Duodenal mucosa (tissue), 2 donors: ENCODE data around the gene RGPD5.
"Not testable (repeated sequence)": the region's sequence is repeated elsewhere in the genome, so short reads cannot be mapped to it uniquely, and the experiment has no call there.

Source experiments
- H3K27ac ChIP-seq: one replicate; pipeline ENCODE4 v1.7.0; 2013; ENCODE audit warnings: low read depth, low read length
- H3K27me3 ChIP-seq, 2 donors: one replicate each; pipeline ENCODE4 v1.7.0; 2013; ENCODE audit warnings: low read length in 2 of 2, control low read depth in 1 of 2; ENCODE audit not compliant: insufficient read depth in 2 of 2, control insufficient read depth in 1 of 2
- H3K36me3 ChIP-seq, 2 donors: one replicate each; pipeline ENCODE4 v1.7.0; 2013; ENCODE audit warnings: low read length in 2 of 2, control low read depth in 1 of 2; ENCODE audit not compliant: insufficient read depth in 2 of 2, control insufficient read depth in 1 of 2
- H3K4me1 ChIP-seq, 2 donors: one replicate each; pipeline ENCODE4 v1.7.0; 2013; ENCODE audit warnings: low read length in 2 of 2, control low read depth in 1 of 2; ENCODE audit not compliant: insufficient read depth in 2 of 2, control insufficient read depth in 1 of 2
- H3K4me3 ChIP-seq, 2 donors: one replicate each; pipeline ENCODE4 v1.7.0; 2013; ENCODE audit warnings: low read length in 2 of 2, low read depth in 1 of 2
- H3K9ac ChIP-seq, 2 donors: one replicate each; pipeline ENCODE4 v1.7.0; 2013; ENCODE audit warnings: low read length in 2 of 2, low read depth in 1 of 2
- H3K9me3 ChIP-seq, 2 donors: one replicate each; pipeline ENCODE4 v1.7.0; 2013; ENCODE audit warnings: low read length in 2 of 2, control low read depth in 1 of 2; ENCODE audit not compliant: control insufficient read depth in 1 of 2

Gene RGPD5

DNA sequence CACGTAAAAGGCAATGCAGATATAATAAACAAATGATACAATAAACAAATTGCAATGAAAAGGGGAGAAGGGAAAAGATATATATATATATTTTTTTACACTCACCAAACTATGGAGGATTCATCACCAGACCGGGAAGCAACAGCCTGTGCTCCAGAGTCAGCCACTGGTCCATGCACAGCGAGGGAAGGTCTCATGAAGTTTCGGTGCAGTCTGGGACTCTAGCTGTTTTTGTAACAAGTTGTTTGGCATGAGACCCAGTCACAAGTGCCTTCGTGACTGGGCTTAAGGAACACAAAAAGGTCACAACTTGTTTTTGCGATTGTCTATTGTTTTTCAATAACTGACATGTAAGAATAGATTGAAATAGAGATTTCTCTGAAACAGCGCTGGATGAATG is 99.6 kb downstream of the RGPD5 start:
- not testable (repeated sequence) for H3K9me3 ChIP-seq, H3K4me3 ChIP-seq, H3K27ac ChIP-seq, H3K36me3 ChIP-seq, H3K9ac ChIP-seq, H3K27me3 ChIP-seq, H3K4me1 ChIP-seq

DNA sequence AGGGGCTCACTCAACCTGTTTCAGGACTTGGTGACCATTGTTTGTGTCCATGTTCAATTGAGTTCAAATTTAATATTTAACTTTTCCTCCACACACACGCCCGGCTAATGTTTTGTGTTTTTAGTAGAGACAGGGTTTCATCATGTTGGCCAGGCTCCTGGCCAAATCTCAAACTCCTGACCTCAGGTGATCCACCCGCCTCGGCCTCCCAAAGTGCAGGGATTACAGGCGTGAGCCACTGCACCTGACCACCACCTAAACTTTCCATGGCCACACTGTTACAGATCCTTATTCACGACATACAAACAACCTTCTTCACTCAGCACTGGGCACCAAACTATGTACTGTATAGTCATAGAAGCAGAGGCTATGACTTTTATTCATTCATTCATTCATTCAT is 100.0 kb downstream of the RGPD5 start:
- H3K9ac ChIP-seq, H3K4me3 ChIP-seq, H3K4me1 ChIP-seq, H3K27me3 ChIP-seq, H3K9me3 ChIP-seq, H3K27ac ChIP-seq, H3K36me3 ChIP-seq: not testable (repeated sequence)

DNA sequence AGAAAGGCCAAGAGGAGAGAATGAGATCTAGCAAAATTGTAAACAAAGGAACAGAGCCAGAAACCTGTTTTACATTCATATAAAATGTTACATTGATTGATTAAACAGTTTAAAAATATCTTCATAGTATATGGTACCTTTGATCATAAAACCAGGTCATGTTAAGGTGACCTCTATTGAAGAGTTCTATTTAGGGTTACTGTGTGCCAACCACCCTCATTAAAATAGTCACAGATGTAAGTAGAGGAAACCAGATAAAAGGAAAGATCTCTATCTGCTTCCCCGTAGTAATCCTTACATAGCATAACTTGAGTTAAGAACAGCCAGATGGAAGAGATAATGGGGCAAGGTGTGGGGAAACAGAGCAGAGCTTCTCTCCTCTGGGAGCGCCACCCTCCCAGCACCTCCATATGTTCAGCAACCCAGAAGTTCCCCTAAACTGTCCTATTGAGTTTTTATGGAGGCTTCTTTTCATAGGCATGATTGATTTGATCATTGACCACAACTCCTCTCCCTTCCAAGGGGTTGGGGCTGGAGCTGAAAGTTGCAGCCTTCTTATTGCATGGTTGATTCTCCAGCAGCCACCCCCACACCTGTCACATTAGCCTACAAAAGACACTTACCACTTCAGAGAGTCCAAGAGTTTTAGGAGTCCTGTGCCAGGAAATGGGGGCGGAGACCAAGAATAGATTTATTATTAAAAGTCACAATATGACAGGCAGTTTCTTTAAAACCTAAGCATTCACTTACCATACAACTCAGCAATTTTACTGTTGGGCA is 101.2 kb downstream of the RGPD5 start:
- not testable (repeated sequence) for H3K27me3 ChIP-seq, H3K9ac ChIP-seq, H3K4me3 ChIP-seq, H3K27ac ChIP-seq, H3K36me3 ChIP-seq, H3K9me3 ChIP-seq, H3K4me1 ChIP-seq

DNA sequence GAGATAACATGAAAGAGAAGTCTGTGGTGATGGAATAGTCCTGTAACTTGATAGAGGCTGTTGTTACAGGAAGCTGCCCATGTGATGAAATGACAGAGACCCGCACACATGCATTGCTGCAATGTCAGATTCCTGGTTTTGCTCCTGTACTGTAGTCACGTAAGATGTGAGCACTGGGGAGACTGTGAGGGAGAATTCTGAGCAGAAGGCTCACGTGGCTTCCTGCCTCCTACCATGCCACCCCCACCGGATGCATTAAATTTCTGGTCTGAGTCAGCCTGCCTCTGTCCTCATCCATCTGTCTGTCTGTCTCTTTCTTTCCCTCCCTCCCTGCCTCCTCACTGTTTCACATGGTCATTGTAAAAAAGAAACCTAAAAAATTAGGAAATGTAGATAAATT is 102.1 kb downstream of the RGPD5 start:
- not testable (repeated sequence) for H3K9me3 ChIP-seq, H3K27ac ChIP-seq, H3K4me1 ChIP-seq, H3K9ac ChIP-seq, H3K36me3 ChIP-seq, H3K27me3 ChIP-seq, H3K4me3 ChIP-seq

DNA sequence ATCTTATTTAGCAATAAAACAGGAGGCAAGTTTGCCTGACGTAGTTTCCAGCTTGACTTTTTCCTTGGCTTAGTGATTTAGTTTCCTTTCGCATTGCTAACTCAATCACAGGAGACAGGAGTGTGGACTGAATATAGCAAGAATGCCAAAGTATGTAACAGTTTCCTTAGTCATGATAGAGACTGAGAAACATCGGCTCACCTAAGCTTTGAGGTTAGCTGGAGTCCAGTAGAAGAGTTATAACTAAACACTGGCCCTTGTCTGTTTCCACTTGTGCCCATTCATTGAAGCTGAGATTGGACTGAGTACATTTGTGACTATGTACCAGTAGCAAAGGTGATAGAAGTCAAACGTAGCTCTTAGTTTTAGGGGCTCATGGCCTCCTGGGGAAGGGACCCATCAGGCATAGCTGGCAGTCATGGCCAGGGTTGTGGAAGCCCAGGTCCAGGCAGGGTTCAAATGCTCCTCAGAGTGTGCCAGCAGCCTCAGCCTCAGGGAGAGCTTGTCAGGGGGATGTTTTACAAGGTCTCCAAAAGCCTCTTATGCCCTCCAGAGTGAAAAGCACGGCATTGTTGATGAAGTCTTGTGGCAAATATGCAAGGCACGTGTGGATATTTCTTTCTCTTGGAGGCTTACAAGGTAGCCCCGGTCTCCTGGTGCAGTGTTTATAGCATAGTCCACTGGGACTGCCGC is 103.8 kb downstream of the RGPD5 start:
- not testable (repeated sequence) for H3K27ac ChIP-seq, H3K9me3 ChIP-seq, H3K36me3 ChIP-seq, H3K27me3 ChIP-seq, H3K9ac ChIP-seq, H3K4me1 ChIP-seq, H3K4me3 ChIP-seq

DNA sequence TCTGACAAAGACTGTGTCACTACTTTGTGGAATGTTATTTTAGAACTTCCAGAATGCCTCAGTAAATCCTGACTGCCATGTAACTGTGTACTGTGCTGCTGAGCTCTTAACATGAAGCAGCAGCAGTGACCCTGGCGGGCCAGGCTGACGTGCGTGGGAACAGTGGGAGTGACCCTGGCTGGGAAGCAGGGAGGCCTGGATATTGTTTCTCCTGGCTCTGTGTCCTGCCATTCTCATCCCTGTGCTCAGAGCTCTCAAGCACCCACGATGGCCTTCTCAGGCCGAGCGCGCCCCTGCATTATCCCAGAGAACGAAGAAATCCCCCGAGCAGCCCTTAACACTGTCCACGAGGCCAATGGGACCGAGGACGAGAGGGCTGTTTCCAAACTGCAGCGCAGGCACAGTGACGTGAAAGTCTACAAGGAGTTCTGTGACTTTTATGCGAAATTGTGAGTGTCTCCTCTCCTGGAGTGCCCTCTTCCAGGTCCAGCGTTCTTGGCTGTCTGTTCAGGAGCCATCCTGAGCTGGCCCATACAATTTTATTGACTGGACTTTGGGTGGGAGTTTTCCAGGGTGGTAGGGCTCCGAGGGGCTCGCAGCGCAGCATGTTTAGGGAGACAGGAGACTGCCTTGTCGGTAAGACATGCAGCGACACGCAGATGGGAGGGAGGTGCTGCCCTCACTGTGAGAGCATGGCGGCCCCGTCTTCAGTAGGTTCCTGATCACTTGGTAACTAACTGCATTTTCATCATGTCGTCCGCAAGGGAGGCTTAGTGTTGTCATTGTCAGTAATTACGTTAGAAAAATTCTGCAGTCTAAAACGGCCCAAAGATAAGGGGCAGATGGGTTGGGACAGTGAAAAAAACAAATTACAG is 104.6 kb downstream of the RGPD5 start, which contains the start of gene LIMS3:
TSS of gene LIMS3 (plus strand) at position 227 of the 875 bp plus-strand sequence. CDS start at position 268, 41 bp downstream.
- H3K4me1 ChIP-seq, H3K9ac ChIP-seq, H3K27me3 ChIP-seq, H3K4me3 ChIP-seq, H3K27ac ChIP-seq, H3K36me3 ChIP-seq, H3K9me3 ChIP-seq: not testable (repeated sequence)

DNA sequence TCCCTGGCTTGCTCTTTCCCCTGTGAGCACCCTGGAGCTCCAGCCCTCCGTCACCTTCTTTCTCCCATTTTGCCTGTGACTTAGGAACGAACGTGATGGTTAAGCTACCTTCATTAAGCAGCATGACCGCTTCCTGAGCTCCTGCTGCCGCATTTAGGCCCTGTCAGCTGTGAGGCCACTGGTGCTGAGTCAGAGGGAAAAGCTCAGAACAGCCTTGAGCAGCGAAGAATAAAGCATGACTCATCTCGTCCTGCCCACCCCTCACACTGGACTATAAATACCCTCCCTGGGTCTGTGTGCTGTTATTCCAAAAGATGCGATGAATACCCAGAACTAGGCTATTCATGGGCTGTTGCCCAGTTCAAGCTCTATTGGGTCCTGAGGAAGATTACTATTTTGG is 111.7 kb downstream of the RGPD5 start:
- H3K36me3 ChIP-seq, H3K4me1 ChIP-seq, H3K4me3 ChIP-seq, H3K9ac ChIP-seq, H3K27me3 ChIP-seq, H3K27ac ChIP-seq, H3K9me3 ChIP-seq: not testable (repeated sequence)
